SK-N-MC (cell line): ENCODE measurements around the gene PRTFDC1.

ENCODE experiments used
- EZH2 ChIP-seq: fragments of 200-600 bp; sonication (generic); IDR thresholded peaks from one replicate; pipeline ENCODE4 v1.6.1; 2017; ENCODE audit warnings: antibody characterized with exemption
- POLR2AphosphoS5 ChIP-seq: IDR thresholded peaks from 2 replicates; pipeline ENCODE4 v1.6.1; 2012; ENCODE audit warnings: mild to moderate bottlenecking, low read depth, low read length, borderline replicate concordance

DNA sequence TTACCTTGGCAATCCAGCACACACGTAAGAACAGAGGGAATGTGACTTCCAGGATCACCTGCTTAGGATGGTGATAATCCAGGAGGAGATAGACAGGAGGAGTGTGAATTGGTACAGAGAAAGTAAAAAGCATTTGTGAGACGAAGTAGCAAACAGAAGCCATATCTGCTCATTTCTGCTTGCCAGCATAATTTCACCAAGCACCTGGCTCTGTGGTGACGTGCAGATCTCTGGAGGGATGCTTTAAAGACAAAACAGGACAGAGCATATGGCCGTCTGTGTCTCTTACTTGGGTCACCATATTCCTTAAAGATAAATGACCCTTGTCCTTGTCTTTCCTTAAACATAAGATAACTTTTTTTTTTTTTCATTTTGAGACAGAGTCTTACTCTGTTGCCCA lies 138.6 kb downstream of the PRTFDC1 start:
- TF ChIP-seq POLR2AphosphoS5 (no peak), EZH2 (no peak)
